HepG2 (cell line): Measurements from ENCODE around the gene UTS2R. TPM values are rescaled to one million over a fixed set of nuclear protein-coding genes. Genes with fewer than 3 reads are reported as not detected.
A peak's percentile ranks its signal among the peaks of the same experiment; 100 is the strongest.

Source experiments
- ADNP ChIP-seq: sonication (generic); formaldehyde crosslinking; IDR thresholded peaks from 2 replicates; pipeline ENCODE4 v1.4.0; 2020; ENCODE audit warnings: missing genetic modification reagents
- BATF2 ChIP-seq: sonication (generic); formaldehyde crosslinking; IDR thresholded peaks from 2 replicates; pipeline ENCODE4 v1.8.0; 2022; ENCODE audit warnings: mild to moderate bottlenecking, missing genetic modification reagents, moderate library complexity
- CC2D1A ChIP-seq: sonication (generic); formaldehyde crosslinking; IDR thresholded peaks from 2 replicates; pipeline ENCODE4 v1.8.1; 2023; ENCODE audit warnings: mild to moderate bottlenecking, missing genetic modification reagents
- CTCF ChIP-seq: sonication (generic); formaldehyde crosslinking; IDR thresholded peaks from 2 replicates; pipeline ENCODE4 v1.5.0; 2020; ENCODE audit warnings: mild to moderate bottlenecking, missing genetic modification reagents, moderate library complexity
- GTF3A ChIP-seq: sonication (generic); formaldehyde crosslinking; conservative IDR thresholded peaks from 2 replicates; pipeline ENCODE4 v1.4.0; 2020; ENCODE audit warnings: mild to moderate bottlenecking, missing genetic modification reagents
- IKZF1 ChIP-seq: fragments of 450-650 bp; IDR thresholded peaks from 2 replicates; pipeline ENCODE4 v1.7.1; 2016
- KAT2B ChIP-seq: fragments of 150-350 bp; IDR thresholded peaks from 2 replicates; pipeline ENCODE4 v1.6.1; 2014; ENCODE audit warnings: low read depth, low read length, borderline replicate concordance
- KAT7 ChIP-seq: IDR thresholded peaks from 2 replicates; pipeline ENCODE4 v1.6.1; 2018; ENCODE audit warnings: borderline replicate concordance, missing compliant biosample characterization
- MBNL3 ChIP-seq: fragments of 250-450 bp; sonication (Bioruptor Pico); conservative IDR thresholded peaks from 2 replicates; pipeline ENCODE4 v1.8.0; 2022; ENCODE audit warnings: mild to moderate bottlenecking, inconsistent platforms
- MXI1 ChIP-seq: IDR thresholded peaks from 3 replicates; pipeline ENCODE4 v1.6.1; 2012; ENCODE audit warnings: low read depth, low read length, inconsistent platforms, borderline replicate concordance
- NR2F2 ChIP-seq: IDR thresholded peaks from 2 replicates; pipeline ENCODE4 v1.6.1; 2012; ENCODE audit warnings: low read depth, inconsistent platforms, borderline replicate concordance
- PCBP2 ChIP-seq: fragments of 200-400 bp; formaldehyde crosslinking; optimal IDR thresholded peaks from 2 replicates; pipeline ENCODE3; 2018; ENCODE audit warnings: low read length, low read depth; ENCODE audit not compliant: poor library complexity, severe bottlenecking
- PPARG ChIP-seq: conservative IDR thresholded peaks from 2 replicates; pipeline ENCODE4 v1.6.1; 2016; ENCODE audit warnings: missing biosample characterization, missing genetic modification reagents
- RFXANK ChIP-seq: IDR thresholded peaks from 2 replicates; pipeline ENCODE4 v1.6.1; 2016
- SAP130 ChIP-seq: IDR thresholded peaks from 2 replicates; pipeline ENCODE4 v1.6.1; 2016; ENCODE audit warnings: low read depth
- TARDBP ChIP-seq: sonication (generic); formaldehyde crosslinking; IDR thresholded peaks from 2 replicates; pipeline ENCODE4 v1.8.0; 2022; ENCODE audit warnings: mild to moderate bottlenecking, missing genetic modification reagents
- TRIM22 ChIP-seq: fragments of 450-650 bp; IDR thresholded peaks from 2 replicates; pipeline ENCODE4 v1.6.1; 2017
- UBTF ChIP-seq: sonication (generic); formaldehyde crosslinking; IDR thresholded peaks from 2 replicates; pipeline ENCODE4 v1.4.0; 2020; ENCODE audit warnings: mild to moderate bottlenecking, missing genetic modification reagents
- ZBTB8A ChIP-seq: sonication (generic); formaldehyde crosslinking; IDR thresholded peaks from 2 replicates; pipeline ENCODE4 v1.4.0; 2020; ENCODE audit warnings: mild to moderate bottlenecking, low read depth, missing genetic modification reagents, borderline replicate concordance
- ZNF264 ChIP-seq: sonication (generic); formaldehyde crosslinking; IDR thresholded peaks from 2 replicates; pipeline ENCODE4 v1.4.0; 2020; ENCODE audit warnings: missing genetic modification reagents
- ZNF296 ChIP-seq: sonication (generic); formaldehyde crosslinking; conservative IDR thresholded peaks from 2 replicates; pipeline ENCODE4 v1.5.0; 2020; ENCODE audit warnings: mild to moderate bottlenecking, missing genetic modification reagents
- ZNF543 ChIP-seq: sonication (generic); formaldehyde crosslinking; IDR thresholded peaks from 2 replicates; pipeline ENCODE4 v1.4.0; 2020; ENCODE audit warnings: mild to moderate bottlenecking, missing genetic modification reagents
- ZNF580 ChIP-seq: IDR thresholded peaks from 2 replicates; pipeline ENCODE4 v1.6.1; 2016; ENCODE audit warnings: low read depth, borderline replicate concordance
- ZNF652 ChIP-seq: IDR thresholded peaks from 2 replicates; pipeline ENCODE4 v1.6.1; 2016; ENCODE audit warnings: low read depth, borderline replicate concordance
- ZNF782 ChIP-seq: sonication (generic); formaldehyde crosslinking; IDR thresholded peaks from 2 replicates; pipeline ENCODE4 v1.4.0; 2020; ENCODE audit warnings: missing genetic modification reagents, mild to moderate bottlenecking, borderline replicate concordance
- polyA plus RNA-seq, 8 experiments: library from polyadenylated mRNA; depleted of rRNA in 3 of 8; stranded (reverse) in 7 of 8; unstranded in 1 of 8; fragments of >200 nt; fragmentation: Illumina TruSeq in 4 of 8; extraction: Trizol in 4 of 8; gene quantifications; 2 replicates each; pipeline versions ENCODE4 v1.2.1 to v1.2.3, GENCODE V29; 2011 to 2016; ENCODE audit warnings: low read depth in 4 of 8, missing spikeins in 1 of 8, mixed read lengths in 1 of 8; ENCODE audit not compliant: insufficient read depth in 1 of 8
- total RNA-seq, 5 experiments: library from RNA; depleted of rRNA; stranded (reverse); fragments of >200 nt; fragmentation: Illumina TruSeq; extraction: Trizol; gene quantifications; 2 replicates each; pipeline ENCODE4 v1.2.3, GENCODE V29; 2016; ENCODE audit warnings: low read depth in 1 of 5

The UTS2R gene
- total and polyA plus RNA-seq, 2 of the 13 experiments (the other 11 are each of a cell fraction or from before 2014, with no cell fraction given): 0.13 to 0.15 TPM

GRCh38 chr17:82328141-82328993, 43.2 kb upstream of the UTS2R start (continued):
- TF ChIP-seq TRIM22: no peak
- no peak; the same call in 1 of the 2 replicates for TF ChIP-seq MBNL3 (CRISPR knock-in tag)
- TF ChIP-seq RFXANK (CRISPR knock-in tag): peak; percentile 25; the same call in 1 of the 2 replicates
- TF ChIP-seq SAP130 (CRISPR knock-in tag): peak; percentile 98
- no peak; the same call in 1 of the 2 replicates for TF ChIP-seq ZBTB8A (CRISPR knock-in tag)
- peak; percentile 83; the same call in 1 of the 2 replicates for TF ChIP-seq ZNF264 (CRISPR knock-in tag)
- TF ChIP-seq ZNF782 (CRISPR knock-in tag): 0 out of 2 replicates have a peak, but pooled peaks have one; percentile 51
- no peak for TF ChIP-seq ZNF296 (CRISPR knock-in tag)
- peak; percentile 100 for TF ChIP-seq TARDBP (CRISPR knock-in tag)
- no peak for TF ChIP-seq PCBP2
- no peak for TF ChIP-seq ZNF652 (CRISPR knock-in tag)
- peak; percentile 97 for TF ChIP-seq PPARG (CRISPR knock-in tag)
- TF ChIP-seq ZNF543 (CRISPR knock-in tag): peak; percentile 96
- no peak for TF ChIP-seq BATF2 (CRISPR knock-in tag)
- TF ChIP-seq GTF3A (CRISPR knock-in tag): no peak
- TF ChIP-seq MXI1: peak; percentile 87; the same call in 2 of the 3 replicates
- no peak for TF ChIP-seq CC2D1A (CRISPR knock-in tag)
- TF ChIP-seq KAT2B: peak; percentile 74
- TF ChIP-seq IKZF1: no peak
- TF ChIP-seq NR2F2: peak; percentile 92
- peak; percentile 91 for TF ChIP-seq UBTF (CRISPR knock-in tag)
- peak; percentile 48; the same call in 1 of the 2 replicates for TF ChIP-seq ZNF580 (CRISPR knock-in tag)
- TF ChIP-seq ADNP (CRISPR knock-in tag): peak; percentile 70; the same call in 1 of the 2 replicates
- TF ChIP-seq KAT7 (CRISPR knock-in tag): peak; percentile 83; the same call in 1 of the 2 replicates
- TF ChIP-seq CTCF (CRISPR knock-in tag): peak; percentile 32
